K562 (cell line): ENCODE data around the gene CCM2. TPM values are rescaled to one million over a fixed set of nuclear protein-coding genes. Genes with fewer than 3 reads are reported as not detected.

Source experiments
- BCL6 ChIP-seq: fragments of 250-450 bp; sonication (Bioruptor Pico); IDR thresholded peaks from 2 replicates; pipeline ENCODE4 v1.4.0; 2020
- E2F4 ChIP-seq: sonication (generic); formaldehyde crosslinking; IDR thresholded peaks from 2 replicates; pipeline ENCODE4 v1.8.0; 2022; ENCODE audit warnings: mild to moderate bottlenecking, low read depth, missing genetic modification reagents
- FUS ChIP-seq: fragments of 200-400 bp; formaldehyde crosslinking; optimal IDR thresholded peaks from 2 replicates; pipeline ENCODE3; 2017; ENCODE audit warnings: low read depth, low read length
- LCOR ChIP-seq: sonication (generic); formaldehyde crosslinking; IDR thresholded peaks from 2 replicates; pipeline ENCODE4 v1.8.0; 2022; ENCODE audit warnings: mild to moderate bottlenecking, missing genetic modification reagents
- MTA1 ChIP-seq: fragments of 450-650 bp; IDR thresholded peaks from 2 replicates; pipeline ENCODE4 v1.6.1; 2017; ENCODE audit warnings: borderline replicate concordance
- MTA2 ChIP-seq: fragments of 450-650 bp; IDR thresholded peaks from 2 replicates; pipeline ENCODE4 v1.6.1; 2016; ENCODE audit warnings: low read depth
- NBN ChIP-seq: fragments of 450-650 bp; IDR thresholded peaks from 2 replicates; pipeline ENCODE4 v1.6.1; 2016; ENCODE audit warnings: low read depth, mild to moderate bottlenecking
- POLR2A ChIP-seq: fragments of 450-650 bp; conservative IDR thresholded peaks from 2 replicates; pipeline ENCODE4 v1.6.1; 2016
- POLR2AphosphoS2 ChIP-seq: IDR thresholded peaks from 2 replicates; pipeline ENCODE4 v1.6.1; 2012; ENCODE audit warnings: low read length, improper control_type of control experiment
- PTTG1 ChIP-seq: fragments of 450-650 bp; IDR thresholded peaks from 2 replicates; pipeline ENCODE4 v1.6.1; 2016; ENCODE audit warnings: low read depth, mild to moderate bottlenecking, missing genetic modification characterization, missing compliant biosample characterization
- SMAD4 ChIP-seq: fragments of 250-450 bp; sonication (Bioruptor Pico); conservative IDR thresholded peaks from 2 replicates; pipeline ENCODE4 v1.8.0; 2021; ENCODE audit warnings: inconsistent platforms, mild to moderate bottlenecking, moderate library complexity
- THRAP3 ChIP-seq: fragments of 450-650 bp; IDR thresholded peaks from 2 replicates; pipeline ENCODE4 v1.6.1; 2016; ENCODE audit warnings: mild to moderate bottlenecking, inconsistent platforms, borderline replicate concordance
- ZBTB34 ChIP-seq: fragments of 250-450 bp; sonication (Bioruptor Pico); IDR thresholded peaks from 2 replicates; pipeline ENCODE4 v1.8.0; 2021; ENCODE audit warnings: mild to moderate bottlenecking, moderate library complexity
- ZNF830 ChIP-seq: fragments of 250-450 bp; sonication (Bioruptor Pico); IDR thresholded peaks from 2 replicates; pipeline ENCODE4 v1.5.0; 2021; ENCODE audit warnings: mild to moderate bottlenecking
- polyA plus RNA-seq, 8 experiments: library from polyadenylated mRNA; depleted of rRNA in 4 of 8; stranded (reverse) in 5 of 8; unstranded in 3 of 8; fragments of >200 nt; fragmentation: Nextera tagmentation in 2 of 8; fragmentation: Illumina TruSeq in 1 of 8; extraction: Ambion mirVana in 2 of 8; extraction: Trizol in 1 of 8; gene quantifications; 2 replicates each; pipeline versions ENCODE4 v1.2.1 to v1.2.3, GENCODE V29; 2011 to 2014; ENCODE audit warnings: inconsistent platforms in 1 of 8, missing spikeins in 1 of 8
- total RNA-seq, 7 experiments: library from RNA; depleted of rRNA in 6 of 7; stranded (reverse); fragments of >200 nt in 6 of 7; fragmentation: Illumina TruSeq in 2 of 7; extraction: Trizol in 2 of 7; gene quantifications; 2 replicates each; pipeline versions ENCODE4 v1.2.1 to v1.2.3, GENCODE V29; 2011 to 2021; ENCODE audit warnings: low replicate concordance in 1 of 7
- TF ChIP-seq, protein P1 (sequence below): fragments of 200-400 bp; formaldehyde crosslinking; IDR thresholded peaks from 2 replicates; pipeline ENCODE4 v1.6.1; 2017; ENCODE audit warnings: mild to moderate bottlenecking, low read depth, low read length, moderate library complexity
- TF ChIP-seq, protein P2 (sequence below): fragments of 250-450 bp; sonication (Bioruptor Pico); IDR thresholded peaks from 2 replicates; pipeline ENCODE4 v1.5.0; 2021; ENCODE audit warnings: mild to moderate bottlenecking, borderline replicate concordance
- TF ChIP-seq, protein P3 (sequence below): fragments of 250-450 bp; sonication (Bioruptor Pico); IDR thresholded peaks from 2 replicates; pipeline ENCODE4 v1.4.0; 2020; ENCODE audit warnings: mild to moderate bottlenecking
- TF ChIP-seq, protein P4 (sequence below): sonication (generic); formaldehyde crosslinking; IDR thresholded peaks from 2 replicates; pipeline ENCODE4 v1.8.0; 2022; ENCODE audit warnings: missing genetic modification reagents, mild to moderate bottlenecking, borderline replicate concordance

Gene CCM2
- total and polyA plus RNA-seq, 9 of the 15 experiments (the other 6 are each of a cell fraction or from before 2014, with no cell fraction given) = 0.41 to 38.6 (median 25.9) TPM

- peak; percentile 56 for TF ChIP-seq FUS
- TF ChIP-seq MTA2 = no peak
- peak; percentile 79; the same call in 1 of the 2 replicates for TF ChIP-seq SMAD4
- TF ChIP-seq, protein P1, sequence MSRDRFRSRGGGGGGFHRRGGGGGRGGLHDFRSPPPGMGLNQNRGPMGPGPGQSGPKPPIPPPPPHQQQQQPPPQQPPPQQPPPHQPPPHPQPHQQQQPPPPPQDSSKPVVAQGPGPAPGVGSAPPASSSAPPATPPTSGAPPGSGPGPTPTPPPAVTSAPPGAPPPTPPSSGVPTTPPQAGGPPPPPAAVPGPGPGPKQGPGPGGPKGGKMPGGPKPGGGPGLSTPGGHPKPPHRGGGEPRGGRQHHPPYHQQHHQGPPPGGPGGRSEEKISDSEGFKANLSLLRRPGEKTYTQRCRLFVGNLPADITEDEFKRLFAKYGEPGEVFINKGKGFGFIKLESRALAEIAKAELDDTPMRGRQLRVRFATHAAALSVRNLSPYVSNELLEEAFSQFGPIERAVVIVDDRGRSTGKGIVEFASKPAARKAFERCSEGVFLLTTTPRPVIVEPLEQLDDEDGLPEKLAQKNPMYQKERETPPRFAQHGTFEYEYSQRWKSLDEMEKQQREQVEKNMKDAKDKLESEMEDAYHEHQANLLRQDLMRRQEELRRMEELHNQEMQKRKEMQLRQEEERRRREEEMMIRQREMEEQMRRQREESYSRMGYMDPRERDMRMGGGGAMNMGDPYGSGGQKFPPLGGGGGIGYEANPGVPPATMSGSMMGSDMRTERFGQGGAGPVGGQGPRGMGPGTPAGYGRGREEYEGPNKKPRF = no peak
- TF ChIP-seq, protein P2, sequence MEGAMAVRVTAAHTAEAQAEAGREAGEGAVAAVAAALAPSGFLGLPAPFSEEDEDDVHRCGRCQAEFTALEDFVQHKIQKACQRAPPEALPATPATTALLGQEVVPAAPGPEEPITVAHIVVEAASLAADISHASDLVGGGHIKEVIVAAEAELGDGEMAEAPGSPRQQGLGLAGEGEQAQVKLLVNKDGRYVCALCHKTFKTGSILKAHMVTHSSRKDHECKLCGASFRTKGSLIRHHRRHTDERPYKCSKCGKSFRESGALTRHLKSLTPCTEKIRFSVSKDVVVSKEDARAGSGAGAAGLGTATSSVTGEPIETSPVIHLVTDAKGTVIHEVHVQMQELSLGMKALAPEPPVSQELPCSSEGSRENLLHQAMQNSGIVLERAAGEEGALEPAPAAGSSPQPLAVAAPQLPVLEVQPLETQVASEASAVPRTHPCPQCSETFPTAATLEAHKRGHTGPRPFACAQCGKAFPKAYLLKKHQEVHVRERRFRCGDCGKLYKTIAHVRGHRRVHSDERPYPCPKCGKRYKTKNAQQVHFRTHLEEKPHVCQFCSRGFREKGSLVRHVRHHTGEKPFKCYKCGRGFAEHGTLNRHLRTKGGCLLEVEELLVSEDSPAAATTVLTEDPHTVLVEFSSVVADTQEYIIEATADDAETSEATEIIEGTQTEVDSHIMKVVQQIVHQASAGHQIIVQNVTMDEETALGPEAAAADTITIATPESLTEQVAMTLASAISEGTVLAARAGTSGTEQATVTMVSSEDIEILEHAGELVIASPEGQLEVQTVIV = no peak
- no peak for TF ChIP-seq LCOR (CRISPR knock-in tag)
- TF ChIP-seq PTTG1 = no peak
- no peak for TF ChIP-seq THRAP3
- TF ChIP-seq POLR2A = peak; percentile 99
- TF ChIP-seq ZNF830 (CRISPR knock-in tag) = no peak
- TF ChIP-seq, protein P3, sequence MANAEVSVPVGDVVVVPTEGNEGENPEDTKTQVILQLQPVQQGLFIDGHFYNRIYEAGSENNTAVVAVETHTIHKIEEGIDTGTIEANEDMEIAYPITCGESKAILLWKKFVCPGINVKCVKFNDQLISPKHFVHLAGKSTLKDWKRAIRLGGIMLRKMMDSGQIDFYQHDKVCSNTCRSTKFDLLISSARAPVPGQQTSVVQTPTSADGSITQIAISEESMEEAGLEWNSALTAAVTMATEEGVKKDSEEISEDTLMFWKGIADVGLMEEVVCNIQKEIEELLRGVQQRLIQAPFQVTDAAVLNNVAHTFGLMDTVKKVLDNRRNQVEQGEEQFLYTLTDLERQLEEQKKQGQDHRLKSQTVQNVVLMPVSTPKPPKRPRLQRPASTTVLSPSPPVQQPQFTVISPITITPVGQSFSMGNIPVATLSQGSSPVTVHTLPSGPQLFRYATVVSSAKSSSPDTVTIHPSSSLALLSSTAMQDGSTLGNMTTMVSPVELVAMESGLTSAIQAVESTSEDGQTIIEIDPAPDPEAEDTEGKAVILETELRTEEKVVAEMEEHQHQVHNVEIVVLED (CRISPR knock-in tag) = peak; percentile 98
- TF ChIP-seq BCL6 (CRISPR knock-in tag) = no peak
- TF ChIP-seq E2F4 = no peak
- TF ChIP-seq NBN = peak; percentile 98
- TF ChIP-seq MTA1 = no peak; the same call in none of the 2 replicates
- no peak for TF ChIP-seq ZBTB34 (CRISPR knock-in tag)
- TF ChIP-seq POLR2AphosphoS2 = peak; percentile 83
- TF ChIP-seq, protein P4, sequence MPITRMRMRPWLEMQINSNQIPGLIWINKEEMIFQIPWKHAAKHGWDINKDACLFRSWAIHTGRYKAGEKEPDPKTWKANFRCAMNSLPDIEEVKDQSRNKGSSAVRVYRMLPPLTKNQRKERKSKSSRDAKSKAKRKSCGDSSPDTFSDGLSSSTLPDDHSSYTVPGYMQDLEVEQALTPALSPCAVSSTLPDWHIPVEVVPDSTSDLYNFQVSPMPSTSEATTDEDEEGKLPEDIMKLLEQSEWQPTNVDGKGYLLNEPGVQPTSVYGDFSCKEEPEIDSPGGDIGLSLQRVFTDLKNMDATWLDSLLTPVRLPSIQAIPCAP = no peak
Observed at GRCh38 chr7:44986218-44987053, 13.6 kb upstream of the CCM2 start (continued).
